Measurements from ENCODE around the gene HNF1A.

GRCh38 chr12:120992989-120993388 lies 14.6 kb downstream of the HNF1A start:
- TF ChIP-seq ZNF280D (CRISPR knock-in tag; IDR thresholded peaks at IDR 0.05) (no peak), ETV6 (CRISPR knock-in tag; conservative IDR thresholded peaks at IDR 0.05) (no peak), MXD4 (CRISPR knock-in tag; IDR thresholded peaks at IDR 0.05) (no peak), ZBTB42 (CRISPR knock-in tag; IDR thresholded peaks at IDR 0.05) (no peak), SMC3 (IDR thresholded peaks at IDR 0.05; ENCODE audit: low read length) (no peak), ZNF274 (CRISPR knock-in tag; IDR thresholded peaks at IDR 0.05) (no peak), REPIN1 (CRISPR knock-in tag; IDR thresholded peaks at IDR 0.05; ENCODE audit: borderline replicate concordance, low read depth) (no peak), ATF1 (CRISPR knock-in tag; IDR thresholded peaks at IDR 0.05) (no peak), ZNF138 (CRISPR knock-in tag; IDR thresholded peaks at IDR 0.05; ENCODE audit: low read depth) (no peak), ZNF597 (CRISPR knock-in tag; IDR thresholded peaks at IDR 0.05) (no peak), MTA3 (CRISPR knock-in tag; IDR thresholded peaks at IDR 0.05) (no peak), POLR2AphosphoS5 (IDR thresholded peaks at IDR 0.05; ENCODE audit: low read depth, low read length) (no peak), JDP2 (CRISPR knock-in tag; IDR thresholded peaks at IDR 0.05; ENCODE audit: borderline replicate concordance) (no peak), EZH2 (conservative IDR thresholded peaks at IDR 0.05; ENCODE audit: low read depth, low read length) (no peak)

Data from HepG2 (cell line).